Neural cell (in vitro differentiated cells): ENCODE results near the gene USP6NL. TPM values are rescaled to one million over a fixed set of nuclear protein-coding genes. Genes with fewer than 3 reads are reported as not detected.
A peak's percentile ranks its signal among the peaks of the same experiment; 100 is the strongest.

ENCODE experiments used
- H2AFZ ChIP-seq: fragments of 200-600, 300-800 bp; sonication (generic), shearing (Covaris generic); 2 replicates; pipeline ENCODE4 v1.6.0; 2014; ENCODE audit warnings: low read depth, mild to moderate bottlenecking, antibody characterized with exemption, low read length, moderate library complexity
- H3F3A ChIP-seq: fragments of 200-600 bp; shearing (Covaris generic); 2 replicates; pipeline ENCODE4 v1.6.1; 2016; ENCODE audit warnings: mild to moderate bottlenecking, moderate library complexity, mixed read lengths, antibody characterized with exemption, low read length; ENCODE audit not compliant: insufficient read depth, poor library complexity, severe bottlenecking
- H3K27ac ChIP-seq: fragments of 200-600, 300-800 bp; sonication (generic), shearing (Covaris generic); 2 replicates; pipeline ENCODE4 v1.5.1; 2014; ENCODE audit warnings: mild to moderate bottlenecking, low read length, moderate library complexity
- H3K27me3 ChIP-seq: fragments of 300-800, 200-600 bp; sonication (generic), shearing (Covaris generic); 2 replicates; pipeline ENCODE4 v1.6.0; 2014; ENCODE audit warnings: mild to moderate bottlenecking, low read depth, low read length, moderate library complexity; ENCODE audit not compliant: insufficient read depth
- H3K36me3 ChIP-seq: fragments of 300-800, 200-600 bp; sonication (generic), shearing (Covaris generic); 2 replicates; pipeline ENCODE4 v1.5.1; 2014; ENCODE audit warnings: mild to moderate bottlenecking, antibody characterized with exemption, low read length, moderate library complexity; ENCODE audit not compliant: insufficient read depth
- H3K4me2 ChIP-seq: fragments of 300-800, 200-600 bp; sonication (generic), shearing (Covaris generic); 2 replicates; pipeline ENCODE4 v1.6.0; 2014; ENCODE audit warnings: mild to moderate bottlenecking, low read length
- H3K4me3 ChIP-seq: fragments of 300-800, 200-600 bp; sonication (generic), shearing (Covaris generic); 2 replicates; pipeline ENCODE4 v1.5.1; 2014; ENCODE audit warnings: mild to moderate bottlenecking, low read length, moderate library complexity
- H3K79me2 ChIP-seq: fragments of 200-600 bp; shearing (Covaris generic); replicated peaks from 2 replicates; pipeline ENCODE4 v1.6.0; 2014; ENCODE audit warnings: mild to moderate bottlenecking, low read length, moderate library complexity; ENCODE audit not compliant: insufficient read depth
- H3K9ac ChIP-seq: fragments of 300-800, 200-600 bp; sonication (generic), shearing (Covaris generic); 2 replicates; pipeline ENCODE4 v1.6.1; 2016; ENCODE audit warnings: mild to moderate bottlenecking, low read length, mixed read lengths
- H3K9me2 ChIP-seq: fragments of 200-600 bp; shearing (Covaris generic); 2 replicates; pipeline ENCODE4 v1.6.1; 2016; ENCODE audit warnings: mild to moderate bottlenecking, low read length, mixed read lengths; ENCODE audit not compliant: insufficient read depth
- H3K9me3 ChIP-seq: fragments of 200-600, 300-800 bp; sonication (generic), shearing (Covaris generic); 2 replicates; pipeline ENCODE4 v1.6.1; 2016; ENCODE audit warnings: mild to moderate bottlenecking, mixed run types, low read length, moderate library complexity, mixed read lengths
- H4K20me1 ChIP-seq: fragments of 200-600 bp; shearing (Covaris generic); 2 replicates; pipeline ENCODE4 v1.6.1; 2016; ENCODE audit warnings: mild to moderate bottlenecking, mixed run types; ENCODE audit not compliant: insufficient read depth
- EP300 ChIP-seq: fragments of 450-650 bp; conservative IDR thresholded peaks from 2 replicates; pipeline ENCODE4 v1.6.1; 2014; ENCODE audit warnings: antibody characterized with exemption, mild to moderate bottlenecking, moderate library complexity; ENCODE audit not compliant: poor library complexity, severe bottlenecking
- EZH2 ChIP-seq: fragments of 200-600, 300-800 bp; shearing (Covaris generic), sonication (generic); IDR thresholded peaks from 2 replicates; pipeline ENCODE4 v1.6.1; 2014; ENCODE audit warnings: antibody characterized with exemption, low read length, borderline replicate concordance, mild to moderate bottlenecking; ENCODE audit not compliant: insufficient read depth, poor library complexity, severe bottlenecking
- MXI1 ChIP-seq: fragments of 450-650 bp; conservative IDR thresholded peaks from 2 replicates; pipeline ENCODE4 v1.6.1; 2014; ENCODE audit warnings: antibody characterized with exemption, mild to moderate bottlenecking; ENCODE audit not compliant: poor library complexity, severe bottlenecking
- POLR2AphosphoS5 ChIP-seq: IDR thresholded peaks from 2 replicates; pipeline ENCODE4 v1.6.1; 2012
- RAD21 ChIP-seq: fragments of 450-650 bp; conservative IDR thresholded peaks from 2 replicates; pipeline ENCODE4 v1.6.1; 2014; ENCODE audit warnings: antibody characterized with exemption, mild to moderate bottlenecking, moderate library complexity
- SMC3 ChIP-seq: fragments of 450-650 bp; conservative IDR thresholded peaks from 2 replicates; pipeline ENCODE4 v1.6.1; 2014; ENCODE audit warnings: antibody characterized with exemption, mild to moderate bottlenecking, moderate library complexity; ENCODE audit not compliant: poor library complexity
- TAF1 ChIP-seq: IDR thresholded peaks from 2 replicates; pipeline ENCODE4 v1.6.1; 2012; ENCODE audit warnings: low read depth
- polyA plus RNA-seq: library from polyadenylated mRNA; depleted of rRNA; stranded (reverse); fragments of >200 nt; gene quantifications from 2 replicates; pipeline ENCODE4 v1.2.3, GENCODE V29; 2014
- TF ChIP-seq, protein P1 (sequence below): fragments of 450-650 bp; IDR thresholded peaks from 2 replicates; pipeline ENCODE4 v1.5.1; 2014; ENCODE audit warnings: antibody characterized with exemption, mild to moderate bottlenecking, moderate library complexity; ENCODE audit not compliant: poor library complexity, severe bottlenecking
- TF ChIP-seq, protein P2 (sequence below): IDR thresholded peaks from 2 replicates; pipeline ENCODE4 v1.6.1; 2012; ENCODE audit warnings: borderline replicate concordance

The USP6NL gene
- polyA plus RNA-seq, 1 donor from 2014 or later = 39.9 TPM

GRCh38 chr10:11472158-11472753 lies 139.2 kb downstream of the USP6NL start:
- H3K36me3 ChIP-seq = no peaks in the 10 kb centered on the region
- H3K9ac ChIP-seq = no peak overlapping the region

DNA sequence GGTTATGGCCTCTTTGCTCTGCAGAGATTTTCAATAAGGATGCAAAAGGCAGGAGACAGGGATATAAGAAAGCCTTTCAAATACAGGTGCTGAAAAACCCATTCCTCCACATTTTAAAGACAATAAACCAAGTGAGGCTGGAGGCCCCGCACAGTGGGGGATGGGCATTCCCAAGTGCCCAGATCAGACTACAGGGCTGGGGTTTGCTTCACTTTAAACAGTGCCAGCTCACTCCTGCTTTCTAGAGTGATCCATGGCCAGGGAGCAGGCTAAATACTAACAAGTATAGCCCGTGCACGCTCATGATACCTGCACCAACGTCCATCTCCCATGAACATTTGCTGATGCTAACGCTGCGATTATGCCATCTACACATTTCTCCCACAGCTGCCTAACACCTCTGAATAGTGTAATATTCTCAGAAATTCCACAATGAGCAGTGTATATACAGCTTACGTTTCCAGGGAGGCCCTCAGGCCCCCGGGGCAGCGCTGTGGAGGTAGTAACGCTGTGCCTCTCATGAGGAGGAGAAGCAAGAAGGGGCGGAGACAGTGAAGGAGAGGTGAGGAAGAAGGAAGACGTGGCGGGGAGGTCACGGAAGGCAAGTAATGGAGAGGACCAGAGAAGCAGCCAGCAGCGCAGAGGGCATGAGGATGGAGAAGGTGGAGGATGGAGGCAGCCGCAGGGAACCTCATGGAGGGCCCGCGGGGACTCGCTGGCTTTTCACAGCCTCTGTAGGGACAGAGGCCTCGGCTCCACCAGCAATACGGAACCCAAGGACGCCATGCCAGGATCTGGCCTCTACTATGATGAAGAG lies 141.7 kb downstream of the USP6NL start:
- Histone ChIP-seq H3F3A (no peaks in the 10 kb centered on the region), H3K9me2 (no peaks in the 10 kb centered on the region), H3K4me3 (no peak overlapping the region), H3K9ac (no peak overlapping the region), H4K20me1 (no peaks in the 10 kb centered on the region), H3K9me3 (no peaks in the 10 kb centered on the region), H2AFZ (no peak overlapping the region), H3K27ac (no peak overlapping the region), H3K4me2 (no peak overlapping the region), H3K79me2 (no peaks in the 10 kb centered on the region), H3K36me3 (no peaks in the 10 kb centered on the region), H3K27me3 (no peaks in the 10 kb centered on the region)
- TF ChIP-seq SMC3 (no peak), POLR2AphosphoS5 (no peak), EZH2 (no peak), TAF1 (no peak)

More at GRCh38 chr10:11472158-11472753, 139.2 kb downstream of the USP6NL start:
- Histone ChIP-seq H3K79me2 (no peaks in the 10 kb centered on the region), H2AFZ (no peak overlapping the region), H3K9me3 (no peaks in the 10 kb centered on the region), H3K4me2 (no peak overlapping the region), H3K27ac (no peak overlapping the region), H3F3A (no peaks in the 10 kb centered on the region), H3K27me3 (no peaks in the 10 kb centered on the region), H4K20me1 (no peaks in the 10 kb centered on the region), H3K9me2 (no peaks in the 10 kb centered on the region), H3K4me3 (no peak overlapping the region)
- TF ChIP-seq EP300 = no peak
- TF ChIP-seq POLR2AphosphoS5 = no peak
- peak; percentile 92 for TF ChIP-seq SMC3
- TF ChIP-seq, protein P1, sequence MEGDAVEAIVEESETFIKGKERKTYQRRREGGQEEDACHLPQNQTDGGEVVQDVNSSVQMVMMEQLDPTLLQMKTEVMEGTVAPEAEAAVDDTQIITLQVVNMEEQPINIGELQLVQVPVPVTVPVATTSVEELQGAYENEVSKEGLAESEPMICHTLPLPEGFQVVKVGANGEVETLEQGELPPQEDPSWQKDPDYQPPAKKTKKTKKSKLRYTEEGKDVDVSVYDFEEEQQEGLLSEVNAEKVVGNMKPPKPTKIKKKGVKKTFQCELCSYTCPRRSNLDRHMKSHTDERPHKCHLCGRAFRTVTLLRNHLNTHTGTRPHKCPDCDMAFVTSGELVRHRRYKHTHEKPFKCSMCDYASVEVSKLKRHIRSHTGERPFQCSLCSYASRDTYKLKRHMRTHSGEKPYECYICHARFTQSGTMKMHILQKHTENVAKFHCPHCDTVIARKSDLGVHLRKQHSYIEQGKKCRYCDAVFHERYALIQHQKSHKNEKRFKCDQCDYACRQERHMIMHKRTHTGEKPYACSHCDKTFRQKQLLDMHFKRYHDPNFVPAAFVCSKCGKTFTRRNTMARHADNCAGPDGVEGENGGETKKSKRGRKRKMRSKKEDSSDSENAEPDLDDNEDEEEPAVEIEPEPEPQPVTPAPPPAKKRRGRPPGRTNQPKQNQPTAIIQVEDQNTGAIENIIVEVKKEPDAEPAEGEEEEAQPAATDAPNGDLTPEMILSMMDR = peak; percentile 83
- TF ChIP-seq MXI1 = no peak
- no peak for TF ChIP-seq TAF1
- peak; percentile 94 for TF ChIP-seq RAD21
- TF ChIP-seq, protein P2, sequence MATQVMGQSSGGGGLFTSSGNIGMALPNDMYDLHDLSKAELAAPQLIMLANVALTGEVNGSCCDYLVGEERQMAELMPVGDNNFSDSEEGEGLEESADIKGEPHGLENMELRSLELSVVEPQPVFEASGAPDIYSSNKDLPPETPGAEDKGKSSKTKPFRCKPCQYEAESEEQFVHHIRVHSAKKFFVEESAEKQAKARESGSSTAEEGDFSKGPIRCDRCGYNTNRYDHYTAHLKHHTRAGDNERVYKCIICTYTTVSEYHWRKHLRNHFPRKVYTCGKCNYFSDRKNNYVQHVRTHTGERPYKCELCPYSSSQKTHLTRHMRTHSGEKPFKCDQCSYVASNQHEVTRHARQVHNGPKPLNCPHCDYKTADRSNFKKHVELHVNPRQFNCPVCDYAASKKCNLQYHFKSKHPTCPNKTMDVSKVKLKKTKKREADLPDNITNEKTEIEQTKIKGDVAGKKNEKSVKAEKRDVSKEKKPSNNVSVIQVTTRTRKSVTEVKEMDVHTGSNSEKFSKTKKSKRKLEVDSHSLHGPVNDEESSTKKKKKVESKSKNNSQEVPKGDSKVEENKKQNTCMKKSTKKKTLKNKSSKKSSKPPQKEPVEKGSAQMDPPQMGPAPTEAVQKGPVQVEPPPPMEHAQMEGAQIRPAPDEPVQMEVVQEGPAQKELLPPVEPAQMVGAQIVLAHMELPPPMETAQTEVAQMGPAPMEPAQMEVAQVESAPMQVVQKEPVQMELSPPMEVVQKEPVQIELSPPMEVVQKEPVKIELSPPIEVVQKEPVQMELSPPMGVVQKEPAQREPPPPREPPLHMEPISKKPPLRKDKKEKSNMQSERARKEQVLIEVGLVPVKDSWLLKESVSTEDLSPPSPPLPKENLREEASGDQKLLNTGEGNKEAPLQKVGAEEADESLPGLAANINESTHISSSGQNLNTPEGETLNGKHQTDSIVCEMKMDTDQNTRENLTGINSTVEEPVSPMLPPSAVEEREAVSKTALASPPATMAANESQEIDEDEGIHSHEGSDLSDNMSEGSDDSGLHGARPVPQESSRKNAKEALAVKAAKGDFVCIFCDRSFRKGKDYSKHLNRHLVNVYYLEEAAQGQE = no peak
